Endothelial cell of umbilical vein (primary cell): Measurements from ENCODE around the gene CCT5. TPM values are rescaled to one million over a fixed set of nuclear protein-coding genes. Genes with fewer than 3 reads are reported as not detected.

Experiments
- BruUV-seq: library from RNA; stranded (reverse); fragments of 400-500 nt; replicated peaks from 2 replicates; lab custom pipeline; 2021; lab: Mats Ljungman, UMichigan
- CTCF ChIA-PET: fragments of 300-600, 350-600 bp; sonication (Branson Sonifier 250); formaldehyde crosslinking; loops from one replicate; lab custom pipeline; 2021; ENCODE audit warnings: antibody characterized with exemption, inconsistent platforms; lab: Charles Lee
- POLR2A ChIA-PET: fragments of 300-600, 350-600 bp; sonication (Branson Sonifier 250); formaldehyde crosslinking; loops from one replicate; lab custom pipeline; 2021; ENCODE audit warnings: antibody characterized with exemption, inconsistent platforms; lab: Charles Lee
- DNase-seq: peaks from one replicate; pipeline ENCODE4 v3.0.0-alpha.2; 2011; ENCODE audit warnings: low read depth, low spot score
- FAIRE-seq: peaks from 2 replicates; lab custom pipeline; 2011; peaks lifted over from hg19 to GRCh38; lab: Jason Lieb, UNC
- H2AFZ ChIP-seq: 2 replicates; pipeline ENCODE4 v1.6.0; 2012; ENCODE audit warnings: low read depth, low read length, control low read depth, inconsistent platforms
- H3K27ac ChIP-seq: 2 replicates; pipeline ENCODE4 v1.5.1; 2011; ENCODE audit warnings: low read depth, mild to moderate bottlenecking, control low read depth, low read length, moderate library complexity; ENCODE audit not compliant: insufficient read depth
- H3K27me3 ChIP-seq, 2 experiments: 2 replicates each; pipeline versions ENCODE4 v1.6.0 to v1.6.1; 2011; ENCODE audit warnings: low read length in 2 of 2, mixed read lengths in 1 of 2; ENCODE audit not compliant: control insufficient read depth in 2 of 2, insufficient read depth in 2 of 2
- H3K36me3 ChIP-seq, 2 experiments: 2 replicates in 1 of 2; 3 replicates in 1 of 2; pipeline ENCODE4 v1.5.1; 2011; ENCODE audit warnings: low read length in 2 of 2, mild to moderate bottlenecking in 1 of 2, moderate library complexity in 1 of 2; ENCODE audit not compliant: control insufficient read depth in 2 of 2, insufficient read depth in 2 of 2; ENCODE audit errors: extremely low read depth in 1 of 2
- H3K4me1 ChIP-seq: 3 replicates; pipeline ENCODE4 v1.5.1; 2011; ENCODE audit warnings: mild to moderate bottlenecking, low read length; ENCODE audit not compliant: control insufficient read depth, insufficient read depth; ENCODE audit errors: extremely low read depth
- H3K4me2 ChIP-seq: 2 replicates; pipeline ENCODE4 v1.6.1; 2011; ENCODE audit warnings: low read length, control low read depth, mixed read lengths; ENCODE audit not compliant: insufficient read depth
- H3K4me3 ChIP-seq, 3 experiments: fragments of 200-600 bp in 1 of 3; sonication (generic), shearing (Covaris generic) in 1 of 3; replicated peaks in 1 of 3; 2 replicates each; pipeline ENCODE4 v1.5.1; 2011 to 2016; ENCODE audit warnings: control low read depth in 3 of 3, low read length in 3 of 3, mild to moderate bottlenecking in 2 of 3, inconsistent platforms in 1 of 3, low read depth in 1 of 3, moderate library complexity in 1 of 3; ENCODE audit not compliant: insufficient read depth in 1 of 3
- H3K79me2 ChIP-seq: 2 replicates; pipeline ENCODE4 v1.6.0; 2012; ENCODE audit warnings: low read length, inconsistent platforms; ENCODE audit not compliant: control insufficient read depth, insufficient read depth
- H3K9ac ChIP-seq: replicated peaks from 2 replicates; pipeline ENCODE3; 2011; ENCODE audit warnings: low read length, control low read depth; ENCODE audit not compliant: insufficient read depth; ENCODE audit errors: extremely low read depth
- H3K9me1 ChIP-seq: replicated peaks from 3 replicates; pipeline ENCODE4 v1.6.0; 2011; ENCODE audit warnings: mild to moderate bottlenecking, low read length; ENCODE audit not compliant: control insufficient read depth, insufficient read depth; ENCODE audit errors: extremely low read depth
- H3K9me3 ChIP-seq: replicated peaks from 2 replicates; pipeline ENCODE4 v1.5.1; 2012; ENCODE audit warnings: low read length, inconsistent platforms; ENCODE audit not compliant: control insufficient read depth, insufficient read depth
- H4K20me1 ChIP-seq: replicated peaks from 2 replicates; pipeline ENCODE3; 2011; ENCODE audit warnings: mild to moderate bottlenecking, low read length; ENCODE audit not compliant: control insufficient read depth, insufficient read depth; ENCODE audit errors: extremely low read depth
- EZH2 ChIP-seq: IDR thresholded peaks from 2 replicates; pipeline ENCODE4 v1.6.1; 2012; ENCODE audit warnings: borderline replicate concordance, low read depth, mild to moderate bottlenecking, moderate library complexity, low read length, inconsistent platforms; ENCODE audit not compliant: severe bottlenecking
- FOS ChIP-seq: IDR thresholded peaks from 2 replicates; pipeline ENCODE4 v1.6.1; 2011; ENCODE audit warnings: mild to moderate bottlenecking, low read length, moderate library complexity, borderline replicate concordance; ENCODE audit not compliant: insufficient read depth
- GATA2 ChIP-seq: IDR thresholded peaks from 2 replicates; pipeline ENCODE4 v1.7.0; 2011; ENCODE audit warnings: low read depth, mild to moderate bottlenecking, moderate library complexity, mixed read lengths, low read length; ENCODE audit not compliant: insufficient read length, insufficient read depth
- JUN ChIP-seq: IDR thresholded peaks from 2 replicates; pipeline ENCODE4 v1.6.1; 2011; ENCODE audit warnings: borderline replicate concordance, low read depth; ENCODE audit not compliant: insufficient read length, insufficient read depth
- MYC ChIP-seq: IDR thresholded peaks from one replicate; pipeline ENCODE4 v1.6.1; 2011; ENCODE audit warnings: mild to moderate bottlenecking, low read depth, low read length
- POLR2AphosphoS5 ChIP-seq: IDR thresholded peaks from 2 replicates; pipeline ENCODE4 v1.6.1; 2012; ENCODE audit warnings: low read depth, mild to moderate bottlenecking, control low read depth, low read length, moderate library complexity; ENCODE audit not compliant: insufficient read depth
- dilution Hi-C: fragments of 300-500 bp; cut with MboI; formaldehyde crosslinking; loops from one replicate; pipeline ENCODE4 v1.15.0; 2019; ENCODE audit warnings: low sequenced_read_pairs; ENCODE audit not compliant: extremely low pct_ligation_motif_present
- intact Hi-C: fragments of 100-400 bp; cut with micrococcal nuclease; formaldehyde crosslinking; loops from one replicate; pipeline ENCODE4 v1.10.0; 2022
- polyA plus RNA-seq, 4 experiments: library from polyadenylated mRNA; depleted of rRNA in 3 of 4; stranded (reverse) in 3 of 4; unstranded in 1 of 4; fragments of >200 nt; gene quantifications; 2 replicates each; pipeline versions ENCODE4 v1.2.1 to v1.2.3, GENCODE V29; 2011 to 2012; ENCODE audit warnings: missing spikeins in 1 of 4
- total RNA-seq: library from RNA; stranded (reverse); gene quantifications from 2 replicates; pipeline ENCODE4 v1.2.3, GENCODE V29; 2021
- TF ChIP-seq, protein P1 (sequence below), 2 donors: IDR thresholded peaks; 1 replicate in 1 of 2; 2 replicates in 1 of 2; pipeline ENCODE4 v1.5.1; 2011; ENCODE audit warnings: low read length in 2 of 2, mild to moderate bottlenecking in 2 of 2, moderate library complexity in 2 of 2, control low read depth in 1 of 2, inconsistent platforms in 1 of 2, low read depth in 1 of 2; ENCODE audit not compliant: insufficient read depth in 1 of 2; ENCODE audit errors: extremely low read depth in 1 of 2
- TF ChIP-seq, protein P2 (sequence below): IDR thresholded peaks from 2 replicates; pipeline ENCODE4 v1.6.1; 2011; ENCODE audit not compliant: insufficient read depth, insufficient read length

The CCT5 gene
- total and polyA plus RNA-seq, 2 donors (not counting 3 experiments of a cell fraction or from before 2014, with no cell fraction given) = 323 to 386 TPM

DNA sequence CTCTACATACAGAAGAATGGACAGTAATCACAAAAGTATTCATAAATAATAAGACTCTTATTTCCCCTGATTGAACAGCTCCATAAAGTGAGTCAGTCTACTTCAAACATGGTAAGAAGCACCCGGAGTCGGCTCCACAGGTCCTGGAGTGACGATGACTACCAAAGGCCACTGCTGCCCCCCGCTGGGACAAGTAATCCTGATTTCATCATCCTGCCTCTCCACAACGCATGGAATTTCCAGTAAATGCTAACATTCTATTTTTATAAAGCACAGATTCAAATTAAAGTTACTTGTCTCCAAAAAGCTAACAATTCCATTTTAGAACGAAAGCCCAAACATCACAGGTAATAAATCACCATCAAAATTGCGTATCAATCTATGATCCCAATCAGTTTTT is 16.6 kb upstream of the CCT5 start:
- BruUV-seq = no TSS peak
- ChIA-PET POLR2A (no interaction called here), CTCF (interaction anchor here (0.9 to 1.6 kb wide), 3 partner anchors 11 to 1477 kb away, joined by 3 read pairs; partner anchors contain the start of genes ATPSCKMT and CCT5)
- H3K4me1 ChIP-seq = no peaks in the 10 kb centered on the region
- DNase-seq (peak; percentile 31), FAIRE-seq (no peak)
- TF ChIP-seq, protein P1, sequence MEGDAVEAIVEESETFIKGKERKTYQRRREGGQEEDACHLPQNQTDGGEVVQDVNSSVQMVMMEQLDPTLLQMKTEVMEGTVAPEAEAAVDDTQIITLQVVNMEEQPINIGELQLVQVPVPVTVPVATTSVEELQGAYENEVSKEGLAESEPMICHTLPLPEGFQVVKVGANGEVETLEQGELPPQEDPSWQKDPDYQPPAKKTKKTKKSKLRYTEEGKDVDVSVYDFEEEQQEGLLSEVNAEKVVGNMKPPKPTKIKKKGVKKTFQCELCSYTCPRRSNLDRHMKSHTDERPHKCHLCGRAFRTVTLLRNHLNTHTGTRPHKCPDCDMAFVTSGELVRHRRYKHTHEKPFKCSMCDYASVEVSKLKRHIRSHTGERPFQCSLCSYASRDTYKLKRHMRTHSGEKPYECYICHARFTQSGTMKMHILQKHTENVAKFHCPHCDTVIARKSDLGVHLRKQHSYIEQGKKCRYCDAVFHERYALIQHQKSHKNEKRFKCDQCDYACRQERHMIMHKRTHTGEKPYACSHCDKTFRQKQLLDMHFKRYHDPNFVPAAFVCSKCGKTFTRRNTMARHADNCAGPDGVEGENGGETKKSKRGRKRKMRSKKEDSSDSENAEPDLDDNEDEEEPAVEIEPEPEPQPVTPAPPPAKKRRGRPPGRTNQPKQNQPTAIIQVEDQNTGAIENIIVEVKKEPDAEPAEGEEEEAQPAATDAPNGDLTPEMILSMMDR (IDR thresholded peaks at IDR 0.05; ENCODE audit: extremely low read depth in 1 of 2, insufficient read depth in 1 of 2, low read depth in 1 of 2, low read length in 2 of 2) = peak; percentile 19 to 24
- no peak for TF ChIP-seq JUN
- no peak overlapping the region for H3K4me2 ChIP-seq
- dilution Hi-C loops (no loop called here), intact Hi-C loops (loop anchor here (1.0 kb wide), 2 partner anchors 93 to 689 kb away; no protein-coding TSS in a partner anchor)
- no peak overlapping the region for H3K9ac ChIP-seq
- no peaks in the 10 kb centered on the region for H4K20me1 ChIP-seq
- no peak overlapping the region for H3K4me3 ChIP-seq
- H3K36me3 ChIP-seq = peaks cover 2% of the 10 kb centered on the region in 2 experiments
- H2AFZ ChIP-seq = no peak overlapping the region
- H3K9me3 ChIP-seq = no peaks in the 10 kb centered on the region
- no peaks in the 10 kb centered on the region for H3K9me1 ChIP-seq
- no peaks in the 10 kb centered on the region for H3K27me3 ChIP-seq
- no peak overlapping the region for H3K27ac ChIP-seq
- no peaks in the 10 kb centered on the region for H3K79me2 ChIP-seq

DNA sequence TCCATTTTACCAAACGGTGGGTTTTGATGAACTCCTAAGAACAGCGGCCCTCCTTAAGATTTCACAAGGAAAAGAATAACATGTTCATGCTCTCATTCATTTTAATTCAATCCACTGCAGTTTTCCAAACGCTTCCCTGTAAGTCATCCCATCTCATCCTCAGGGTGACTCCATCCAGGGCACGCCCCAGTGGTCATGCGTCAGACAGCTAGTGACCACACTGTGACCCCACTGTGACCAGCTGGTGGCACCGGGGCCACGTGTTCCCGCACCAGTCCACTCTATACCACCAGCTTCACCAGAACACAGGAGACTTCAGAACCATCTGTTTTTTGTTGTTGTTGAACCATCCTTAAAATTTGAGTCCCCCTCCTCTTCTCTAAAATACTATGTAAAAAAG is 14.7 kb upstream of the CCT5 start:
- CTCF ChIA-PET = no interaction called here
- no peaks in the 10 kb centered on the region for H3K4me1 ChIP-seq
- intact Hi-C loops = no loop called here
- POLR2A ChIA-PET = no interaction called here
- no peak overlapping the region for H3K27ac ChIP-seq
- no peak overlapping the region for H3K4me3 ChIP-seq
- peaks cover 2% of the 10 kb centered on the region in 2 experiments for H3K36me3 ChIP-seq
- no peak overlapping the region for H3K9ac ChIP-seq
- no peak for TF ChIP-seq EZH2
- TF ChIP-seq, protein P1 (IDR thresholded peaks at IDR 0.05; ENCODE audit: extremely low read depth in 1 of 2, insufficient read depth in 1 of 2, low read depth in 1 of 2, low read length in 2 of 2) = no peak
- no peak for TF ChIP-seq MYC
- TF ChIP-seq GATA2 = no peak
- no peak for TF ChIP-seq FOS
- no peak for TF ChIP-seq POLR2AphosphoS5
- TF ChIP-seq, protein P2, sequence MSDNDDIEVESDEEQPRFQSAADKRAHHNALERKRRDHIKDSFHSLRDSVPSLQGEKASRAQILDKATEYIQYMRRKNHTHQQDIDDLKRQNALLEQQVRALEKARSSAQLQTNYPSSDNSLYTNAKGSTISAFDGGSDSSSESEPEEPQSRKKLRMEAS = no peak
- no peaks in the 10 kb centered on the region for H3K9me1 ChIP-seq
- no peaks in the 10 kb centered on the region for H3K79me2 ChIP-seq
- no peaks in the 10 kb centered on the region for H3K9me3 ChIP-seq
- DNase-seq = no peak
- H3K27me3 ChIP-seq = no peaks in the 10 kb centered on the region
- no peak overlapping the region for H3K4me2 ChIP-seq
- dilution Hi-C loops = no loop called here
- H4K20me1 ChIP-seq = no peaks in the 10 kb centered on the region
- BruUV-seq = no TSS peak
- FAIRE-seq = no peak
- no peak overlapping the region for H2AFZ ChIP-seq
